ENCODE measurements around the gene HELZ.
"Not testable (repeated sequence)": the region's sequence is repeated elsewhere in the genome, so short reads cannot be mapped to it uniquely, and the experiment has no call there.

DNA sequence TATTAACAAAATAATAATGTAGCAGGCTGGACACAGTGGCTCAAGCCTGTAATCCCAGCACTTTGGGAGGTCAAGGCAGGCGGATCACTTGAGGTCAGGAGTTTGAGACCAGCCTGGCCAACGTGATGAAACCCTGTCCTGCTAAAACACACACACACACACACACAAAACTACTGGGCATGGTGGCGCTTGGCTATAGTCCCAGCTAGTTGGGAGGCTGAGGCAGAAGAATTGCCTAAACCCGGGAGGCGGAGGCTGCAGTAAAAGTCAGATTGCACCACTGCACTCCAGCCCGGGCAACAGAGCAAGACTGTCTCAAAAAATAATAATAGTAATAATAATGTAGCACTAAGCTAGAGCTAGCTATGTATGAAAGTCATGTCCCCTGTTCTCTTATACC lies 118.5 kb downstream of the HELZ start:
- TF ChIP-seq POLR2A (IDR thresholded peaks at IDR 0.05; ENCODE audit: low read length) = not testable (repeated sequence)
- TF ChIP-seq, protein P1, sequence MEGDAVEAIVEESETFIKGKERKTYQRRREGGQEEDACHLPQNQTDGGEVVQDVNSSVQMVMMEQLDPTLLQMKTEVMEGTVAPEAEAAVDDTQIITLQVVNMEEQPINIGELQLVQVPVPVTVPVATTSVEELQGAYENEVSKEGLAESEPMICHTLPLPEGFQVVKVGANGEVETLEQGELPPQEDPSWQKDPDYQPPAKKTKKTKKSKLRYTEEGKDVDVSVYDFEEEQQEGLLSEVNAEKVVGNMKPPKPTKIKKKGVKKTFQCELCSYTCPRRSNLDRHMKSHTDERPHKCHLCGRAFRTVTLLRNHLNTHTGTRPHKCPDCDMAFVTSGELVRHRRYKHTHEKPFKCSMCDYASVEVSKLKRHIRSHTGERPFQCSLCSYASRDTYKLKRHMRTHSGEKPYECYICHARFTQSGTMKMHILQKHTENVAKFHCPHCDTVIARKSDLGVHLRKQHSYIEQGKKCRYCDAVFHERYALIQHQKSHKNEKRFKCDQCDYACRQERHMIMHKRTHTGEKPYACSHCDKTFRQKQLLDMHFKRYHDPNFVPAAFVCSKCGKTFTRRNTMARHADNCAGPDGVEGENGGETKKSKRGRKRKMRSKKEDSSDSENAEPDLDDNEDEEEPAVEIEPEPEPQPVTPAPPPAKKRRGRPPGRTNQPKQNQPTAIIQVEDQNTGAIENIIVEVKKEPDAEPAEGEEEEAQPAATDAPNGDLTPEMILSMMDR (IDR thresholded peaks at IDR 0.05) = not testable (repeated sequence)
